Measurements from ENCODE around the gene SPPL2A. TPM values are rescaled to one million over a fixed set of nuclear protein-coding genes. Genes with fewer than 3 reads are reported as not detected.
A peak's percentile ranks its signal among the peaks of the same experiment; 100 is the strongest.
"Not testable (repeated sequence)": the region's sequence is repeated elsewhere in the genome, so short reads cannot be mapped to it uniquely, and the experiment has no call there.

The SPPL2A gene
- total RNA-seq, 1 donor from 2014 or later: 27.3 TPM

GRCh38 chr15:50813089-50813488 is 47.6 kb upstream of the SPPL2A start:
- no peaks in the 10 kb centered on the region for H3K79me2 ChIP-seq (ENCODE audit: low read depth)
- no peaks in the 10 kb centered on the region for H3K36me3 Mint-ChIP-seq
- H3K4me2 ChIP-seq: no peak overlapping the region
- H3K9me3 Mint-ChIP-seq: no peaks in the 10 kb centered on the region
- peak overlapping the region; percentile 53 for H3K27ac Mint-ChIP-seq
- no peak overlapping the region for H2AFZ ChIP-seq (replicated peaks)
- no peak overlapping the region for H3K9ac ChIP-seq
- TF ChIP-seq, protein P1, sequence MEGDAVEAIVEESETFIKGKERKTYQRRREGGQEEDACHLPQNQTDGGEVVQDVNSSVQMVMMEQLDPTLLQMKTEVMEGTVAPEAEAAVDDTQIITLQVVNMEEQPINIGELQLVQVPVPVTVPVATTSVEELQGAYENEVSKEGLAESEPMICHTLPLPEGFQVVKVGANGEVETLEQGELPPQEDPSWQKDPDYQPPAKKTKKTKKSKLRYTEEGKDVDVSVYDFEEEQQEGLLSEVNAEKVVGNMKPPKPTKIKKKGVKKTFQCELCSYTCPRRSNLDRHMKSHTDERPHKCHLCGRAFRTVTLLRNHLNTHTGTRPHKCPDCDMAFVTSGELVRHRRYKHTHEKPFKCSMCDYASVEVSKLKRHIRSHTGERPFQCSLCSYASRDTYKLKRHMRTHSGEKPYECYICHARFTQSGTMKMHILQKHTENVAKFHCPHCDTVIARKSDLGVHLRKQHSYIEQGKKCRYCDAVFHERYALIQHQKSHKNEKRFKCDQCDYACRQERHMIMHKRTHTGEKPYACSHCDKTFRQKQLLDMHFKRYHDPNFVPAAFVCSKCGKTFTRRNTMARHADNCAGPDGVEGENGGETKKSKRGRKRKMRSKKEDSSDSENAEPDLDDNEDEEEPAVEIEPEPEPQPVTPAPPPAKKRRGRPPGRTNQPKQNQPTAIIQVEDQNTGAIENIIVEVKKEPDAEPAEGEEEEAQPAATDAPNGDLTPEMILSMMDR (IDR thresholded peaks at IDR 0.05): no peak
- TF ChIP-seq EZH2 (IDR thresholded peaks at IDR 0.05) (no peak), EZH2phosphoT487 (IDR thresholded peaks at IDR 0.05) (no peak)
- H3K36me3 ChIP-seq: no peaks in the 10 kb centered on the region
- H3K4me3 Mint-ChIP-seq: no peak overlapping the region
- H3K27me3 ChIP-seq: no peaks in the 10 kb centered on the region
- peaks cover 2% of the 10 kb centered on the region for H3K27me3 Mint-ChIP-seq (ENCODE audit: insufficient read depth, low read depth)
- H3K4me3 ChIP-seq: no peak overlapping the region
- no peak overlapping the region for H3K27ac ChIP-seq
- no peaks in the 10 kb centered on the region for H3K4me1 ChIP-seq
- H3F3A ChIP-seq (ENCODE audit: low read depth): no peaks in the 10 kb centered on the region
- DNase-seq (ENCODE audit: low spot score): no peak
- H4K20me1 ChIP-seq (ENCODE audit: low read depth): no peaks in the 10 kb centered on the region
- no peaks in the 10 kb centered on the region for H3K9me3 ChIP-seq (ENCODE audit: low read depth)
- H3K4me1 Mint-ChIP-seq: peaks cover 9% of the 10 kb centered on the region

DNA sequence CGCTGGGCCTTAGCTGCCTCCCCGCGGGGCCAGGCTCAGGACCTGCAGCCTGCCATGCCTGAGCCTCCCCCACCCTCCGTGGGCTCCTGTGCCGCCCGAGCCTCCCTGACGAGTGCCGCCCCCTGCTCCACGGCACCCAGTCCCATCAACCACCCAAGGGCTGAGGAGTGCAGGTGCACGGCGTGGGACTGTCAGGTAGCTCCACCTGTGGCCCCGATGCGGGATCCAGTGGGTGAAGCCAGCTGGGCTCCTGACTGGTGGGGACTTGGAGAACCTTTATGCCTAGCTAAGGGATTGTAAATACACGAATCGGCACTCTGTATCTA is 46.6 kb upstream of the SPPL2A start:
- H3K4me1 Mint-ChIP-seq; H3K4me2 ChIP-seq; H3K9me3 ChIP-seq (ENCODE audit: low read depth); H3K27me3 Mint-ChIP-seq (ENCODE audit: insufficient read depth, low read depth); H3K27me3 ChIP-seq; H3K79me2 ChIP-seq (ENCODE audit: low read depth); H3K27ac ChIP-seq; H3K9me3 Mint-ChIP-seq; H2AFZ ChIP-seq (replicated peaks); DNase-seq (ENCODE audit: low spot score); H3K9ac ChIP-seq; H3K4me1 ChIP-seq; H3K36me3 ChIP-seq; H3K4me3 Mint-ChIP-seq; H3K36me3 Mint-ChIP-seq; H3K27ac Mint-ChIP-seq; H4K20me1 ChIP-seq (ENCODE audit: low read depth); H3K4me3 ChIP-seq; H3F3A ChIP-seq (ENCODE audit: low read depth): not testable (repeated sequence)

GRCh38 chr15:50811461-50812180 is 46.1 kb upstream of the SPPL2A start:
- not testable (repeated sequence) for H3K9me3 Mint-ChIP-seq; H3K9me3 ChIP-seq (ENCODE audit: low read depth); H3K4me2 ChIP-seq; H3K9ac ChIP-seq; H3K27ac Mint-ChIP-seq; H3K4me1 Mint-ChIP-seq; H2AFZ ChIP-seq (replicated peaks); H3K4me1 ChIP-seq; H3K27me3 Mint-ChIP-seq (ENCODE audit: insufficient read depth, low read depth); H3K36me3 Mint-ChIP-seq; H3F3A ChIP-seq (ENCODE audit: low read depth); H4K20me1 ChIP-seq (ENCODE audit: low read depth); H3K79me2 ChIP-seq (ENCODE audit: low read depth); H3K36me3 ChIP-seq; H3K4me3 Mint-ChIP-seq; H3K27me3 ChIP-seq; DNase-seq (ENCODE audit: low spot score); H3K4me3 ChIP-seq; H3K27ac ChIP-seq

GRCh38 chr15:50810128-50810527 is 44.6 kb upstream of the SPPL2A start:
- Mint-ChIP-seq H3K27me3 (ENCODE audit: insufficient read depth, low read depth) (peaks cover 2% of the 10 kb centered on the region), H3K9me3 (no peaks in the 10 kb centered on the region), H3K4me1 (peaks cover 2% of the 10 kb centered on the region), H3K27ac (no peak overlapping the region), H3K4me3 (no peak overlapping the region), H3K36me3 (no peaks in the 10 kb centered on the region)
- Histone ChIP-seq H3K4me3 (no peak overlapping the region), H3K27me3 (no peaks in the 10 kb centered on the region), H3K4me2 (no peak overlapping the region), H3K9ac (no peak overlapping the region), H2AFZ (replicated peaks) (no peak overlapping the region), H3K79me2 (ENCODE audit: low read depth) (no peaks in the 10 kb centered on the region), H4K20me1 (ENCODE audit: low read depth) (no peaks in the 10 kb centered on the region), H3K9me3 (ENCODE audit: low read depth) (no peaks in the 10 kb centered on the region), H3K4me1 (no peaks in the 10 kb centered on the region), H3K36me3 (no peaks in the 10 kb centered on the region), H3F3A (ENCODE audit: low read depth) (no peaks in the 10 kb centered on the region), H3K27ac (no peak overlapping the region)
- no peak for DNase-seq (ENCODE audit: low spot score)
- TF ChIP-seq EZH2 (IDR thresholded peaks at IDR 0.05): no peak
- no peak for TF ChIP-seq EZH2phosphoT487 (IDR thresholded peaks at IDR 0.05)
- TF ChIP-seq, protein P1 (IDR thresholded peaks at IDR 0.05): no peak

Data from neural progenitor cell (in vitro differentiated cells).